Measurements from ENCODE around the gene EHD1. TPM values are rescaled to one million over a fixed set of nuclear protein-coding genes. Genes with fewer than 3 reads are reported as not detected.
A peak's percentile ranks its signal among the peaks of the same experiment; 100 is the strongest.

EHD1 gene
- total and polyA plus RNA-seq, 9 of the 15 experiments (the other 6 are each of a cell fraction or from before 2014, with no cell fraction given) = 0.46 to 65.0 (median 16.4) TPM

GRCh38 chr11:64878494-64879243, at the start of gene EHD1 (continued):
- TF ChIP-seq RBM22 (IDR thresholded peaks at IDR 0.05; ENCODE audit: low read depth, low read length, poor library complexity, severe bottlenecking) (peak; percentile 62), EHMT2 (IDR thresholded peaks at IDR 0.05) (no peak), SMAD3 (CRISPR knock-in tag; conservative IDR thresholded peaks at IDR 0.05) (0 out of 2 replicates have a peak, but pooled peaks have one; percentile 41), ELF2 (CRISPR knock-in tag; IDR thresholded peaks at IDR 0.05) (peak; percentile 80; the same call in 1 of the 2 replicates), TCF7L2 (IDR thresholded peaks at IDR 0.05; ENCODE audit: low read depth, low read length) (no peak), DIDO1 (tag; IDR thresholded peaks at IDR 0.05; ENCODE audit: low read depth) (no peak), NELFE (IDR thresholded peaks at IDR 0.05; ENCODE audit: insufficient read depth, insufficient read length) (peak; percentile 76), TAF1 (IDR thresholded peaks at IDR 0.05; ENCODE audit: control insufficient read depth, extremely low read depth, insufficient read depth, low read length, severe bottlenecking) (peak; percentile 74), DDX20 (tag; IDR thresholded peaks at IDR 0.05; ENCODE audit: low read depth) (no peak), CHCHD3 (CRISPR knock-in tag; IDR thresholded peaks at IDR 0.05) (no peak), MTF1 (CRISPR knock-in tag; IDR thresholded peaks at IDR 0.05; ENCODE audit: borderline replicate concordance) (no peak), SP1 (CRISPR knock-in tag; IDR thresholded peaks at IDR 0.05) (peak; percentile 95), GABPB1 (CRISPR knock-in tag; IDR thresholded peaks at IDR 0.05) (peak; percentile 80), MNT (conservative IDR thresholded peaks at IDR 0.05) (peak; percentile 97 to 98), ARID4B (CRISPR knock-in tag; IDR thresholded peaks at IDR 0.05) (peak; percentile 89), ZNF197 (CRISPR knock-in tag; IDR thresholded peaks at IDR 0.05; ENCODE audit: low read depth) (no peak), BCL6 (CRISPR knock-in tag; IDR thresholded peaks at IDR 0.05) (no peak), SIN3B (IDR thresholded peaks at IDR 0.05; ENCODE audit: low read depth) (peak; percentile 40; the same call in 1 of the 2 replicates), SMARCC2 (IDR thresholded peaks at IDR 0.05; ENCODE audit: low read depth) (no peak), HDAC6 (IDR thresholded peaks at IDR 0.05; ENCODE audit: low read depth, low read length) (no peak), ZNF436 (CRISPR knock-in tag; IDR thresholded peaks at IDR 0.05) (no peak), THRA (IDR thresholded peaks at IDR 0.05) (no peak)

Measured in K562 (cell line).